GM21390 (cell line): ENCODE measurements around the gene ALDOA.

Source experiments
- ATAC-seq: cut with Tn5 transposase; IDR thresholded peaks from one replicate; pipeline ENCODE4 v1.9.1; 2021; ENCODE audit not compliant: unreplicated experiment

Gene ALDOA

GRCh38 chr16:30068750-30069610, 3.4 kb downstream of the ALDOA start:
- ATAC-seq: no peak

GRCh38 chr16:30069611-30070462, 4.3 kb downstream of the ALDOA start:
- no peak for ATAC-seq

- ATAC-seq: no peak
Measured at GRCh38 chr16:30070490-30070889, 4.9 kb downstream of the ALDOA start.

- peak; percentile 73 for ATAC-seq
Measured at GRCh38 chr16:30075503-30076275, 10.1 kb downstream of the ALDOA start, which contains the start of gene PPP4C. Gene PPP4C, plus strand, starts transcription at chr16:30075994. Its CDS starts 384 bp downstream, at chr16:30076378.

GRCh38 chr16:30076276-30076791, 10.8 kb downstream of the ALDOA start:
- peak; percentile 8 for ATAC-seq

- ATAC-seq: no peak
Measured at GRCh38 chr16:30077656-30078055, 12.1 kb downstream of the ALDOA start.

GRCh38 chr16:30078744-30079143, 13.2 kb downstream of the ALDOA start:
- no peak for ATAC-seq

- no peak for ATAC-seq
Measured at GRCh38 chr16:30079480-30079879, 13.9 kb downstream of the ALDOA start.

- no peak for ATAC-seq
Measured at GRCh38 chr16:30082545-30083090, 17.1 kb downstream of the ALDOA start.

GRCh38 chr16:30083216-30084055, 17.9 kb downstream of the ALDOA start:
- ATAC-seq: no peak

GRCh38 chr16:30084096-30084815, 18.7 kb downstream of the ALDOA start:
- ATAC-seq: no peak

- ATAC-seq: no peak
Measured at GRCh38 chr16:30084816-30085159, 19.2 kb downstream of the ALDOA start.

- ATAC-seq: no peak
Measured at GRCh38 chr16:30085247-30085646, 19.7 kb downstream of the ALDOA start.

- ATAC-seq: no peak
Measured at GRCh38 chr16:30085820-30086219, 20.3 kb downstream of the ALDOA start.

GRCh38 chr16:30086291-30087140, 21.0 kb downstream of the ALDOA start:
- no peak for ATAC-seq

GRCh38 chr16:30087181-30087898, 21.8 kb downstream of the ALDOA start:
- ATAC-seq: no peak

- ATAC-seq: no peak
Measured at GRCh38 chr16:30088237-30088831, 22.8 kb downstream of the ALDOA start.
